ENCODE results near the gene RTL10. TPM values are rescaled to one million over a fixed set of nuclear protein-coding genes. Genes with fewer than 3 reads are reported as not detected.

The RTL10 gene
- total and polyA plus RNA-seq, 10 of the 15 experiments (the other 5 are each of a cell fraction or from before 2014, with no cell fraction given) = 5.3 to 18.1 (median 10.3) TPM

- SMC1A ChIA-PET (ENCODE audit: uncharacterized antibody, unreplicated experiment) = no interaction called here
- Histone ChIP-seq H3K27me3 (replicated peaks in 1 of 2; ENCODE audit: control insufficient read depth in 2 of 2, insufficient read depth in 2 of 2, low read length in 1 of 2) (no peaks in the 10 kb centered on the region), H3K79me2 (ENCODE audit: control insufficient read depth, insufficient read depth, low read length) (no peaks in the 10 kb centered on the region), H3K9ac (ENCODE audit: control insufficient read depth, insufficient read depth, low read length) (no peak overlapping the region), H4K20me1 (ENCODE audit: control insufficient read depth, insufficient read depth) (no peaks in the 10 kb centered on the region), H3K36me3 (ENCODE audit: control insufficient read depth in 2 of 2, insufficient read depth in 2 of 2, low read length in 1 of 2) (no peaks in the 10 kb centered on the region), H3K27ac (ENCODE audit: control insufficient read depth, insufficient read depth) (no peak overlapping the region), H3K4me2 (ENCODE audit: control insufficient read depth, insufficient read depth) (no peak overlapping the region), H3K4me1 (ENCODE audit: control insufficient read depth, insufficient read depth, low read length) (no peaks in the 10 kb centered on the region), H3K9me3 (replicated peaks; ENCODE audit: control insufficient read depth, insufficient read depth, low read length) (no peaks in the 10 kb centered on the region), H2AFZ (ENCODE audit: control insufficient read depth, low read depth, low read length) (no peak overlapping the region), H3K4me3 (no peak overlapping the region)
- CTCF ChIA-PET = no interaction called here
- TF ChIP-seq TARDBP (IDR thresholded peaks at IDR 0.05; ENCODE audit: borderline replicate concordance) (no peak), CBX3 (IDR thresholded peaks at IDR 0.05; ENCODE audit: borderline replicate concordance, low read depth) (no peak), FOXK2 (IDR thresholded peaks at IDR 0.05) (no peak), MYB (IDR thresholded peaks at IDR 0.05; ENCODE audit: borderline replicate concordance, low read depth, low read length) (no peak), EED (IDR thresholded peaks at IDR 0.05; ENCODE audit: low read depth) (no peak), CUX1 (IDR thresholded peaks at IDR 0.05; ENCODE audit: insufficient replicate concordance, low read depth, low read length) (no peak), MAX (IDR thresholded peaks at IDR 0.05; ENCODE audit: low read depth, low read length) (no peak), EP300 (IDR thresholded peaks at IDR 0.05; ENCODE audit: borderline replicate concordance in 1 of 2, control insufficient read depth in 1 of 2, low read depth in 2 of 2, low read length in 2 of 2) (no peak), CHD4 (IDR thresholded peaks at IDR 0.05) (no peak), HSF1 (IDR thresholded peaks at IDR 0.05; ENCODE audit: low read depth, low read length) (no peak), GABPA (IDR thresholded peaks at IDR 0.05; ENCODE audit: low read depth) (no peak), ASH2L (IDR thresholded peaks at IDR 0.05; ENCODE audit: borderline replicate concordance, low read depth) (no peak)
- RAD21 ChIA-PET (ENCODE audit: unreplicated experiment) = no interaction called here
- POLR2A ChIA-PET = no interaction called here
- 74% methylated on average over 23 of the region's 23 CpGs for WGBS (ENCODE audit: insufficient coverage, insufficient replicate concordance, low lambda C conversion rate, missing lambda C conversion rate)
- BruUV-seq (replicated peaks) = no TSS peak
- in situ Hi-C loops (cut with MboI) = no loop called here
- intact Hi-C loops (cut with micrococcal nuclease; ENCODE audit: unreplicated experiment) = no loop called here
- ATAC-seq = no peak
- no peak for DNase-seq (ENCODE audit: low read depth, low spot score)
- no peak for FAIRE-seq
These were observed 14.2 kb upstream of the RTL10 start for GRCh38 chr22:19868773-19869471.
